Karpas-422 (cell line): ENCODE measurements around the gene TADA2B. TPM values are rescaled to one million over a fixed set of nuclear protein-coding genes. Genes with fewer than 3 reads are reported as not detected.

Source experiments
- DNase-seq: peaks from one replicate; pipeline ENCODE4 v3.0.0-alpha.2; 2015
- H2AFZ ChIP-seq: fragments of 200-600 bp; sonication (generic); 2 replicates; pipeline ENCODE4 v1.6.1; 2014; ENCODE audit warnings: antibody characterized with exemption, low read length, mixed read lengths
- H3K27ac ChIP-seq: fragments of 200-600 bp; sonication (generic); 2 replicates; pipeline ENCODE4 v1.5.1; 2014; ENCODE audit warnings: mild to moderate bottlenecking, low read length, moderate library complexity
- H3K27me3 ChIP-seq: fragments of 200-600 bp; sonication (generic); 2 replicates; pipeline ENCODE4 v1.6.1; 2014; ENCODE audit warnings: low read length, mixed read lengths
- H3K36me3 ChIP-seq: fragments of 200-600 bp; sonication (generic); 2 replicates; pipeline ENCODE4 v1.6.1; 2014; ENCODE audit warnings: low read length, mixed read lengths; ENCODE audit not compliant: insufficient read depth
- H3K4me1 ChIP-seq: fragments of 200-600 bp; sonication (generic); 2 replicates; pipeline ENCODE4 v1.6.1; 2014; ENCODE audit warnings: mild to moderate bottlenecking, low read length, mixed read lengths
- H3K4me2 ChIP-seq: fragments of 200-600 bp; sonication (generic); 2 replicates; pipeline ENCODE4 v1.6.1; 2014; ENCODE audit warnings: low read length, low read depth, mild to moderate bottlenecking; ENCODE audit not compliant: poor library complexity, severe bottlenecking
- H3K4me3 ChIP-seq: fragments of 200-600 bp; sonication (generic); 2 replicates; pipeline ENCODE4 v1.5.1; 2014; ENCODE audit warnings: mild to moderate bottlenecking, antibody characterized with exemption, low read length, mixed read lengths
- H3K79me2 ChIP-seq: fragments of 200-600 bp; sonication (generic); 2 replicates; pipeline ENCODE4 v1.6.1; 2014; ENCODE audit warnings: mild to moderate bottlenecking, low read length, mixed read lengths
- H3K9ac ChIP-seq: fragments of 200-600 bp; sonication (generic); 2 replicates; pipeline ENCODE4 v1.6.0; 2014; ENCODE audit warnings: low read length
- H3K9me2 ChIP-seq: fragments of 200-600 bp; sonication (generic), shearing (Covaris generic); replicated peaks from 2 replicates; pipeline ENCODE4 v1.6.0; 2014; ENCODE audit warnings: mild to moderate bottlenecking, low read length, moderate library complexity; ENCODE audit not compliant: insufficient read depth
- H3K9me3 ChIP-seq: fragments of 300-700, 200-600 bp; sonication (generic); 2 replicates; pipeline ENCODE4 v1.6.1; 2014; ENCODE audit warnings: low read length, mixed read lengths
- H4K20me1 ChIP-seq: fragments of 200-600 bp; sonication (generic); 2 replicates; pipeline ENCODE4 v1.6.1; 2014; ENCODE audit warnings: mild to moderate bottlenecking, antibody characterized with exemption, low read length, low read depth; ENCODE audit not compliant: insufficient read depth
- total RNA-seq: library from RNA; depleted of rRNA; stranded (reverse); fragments of >200 nt; shearing (Covaris generic); gene quantifications from 2 replicates; pipeline ENCODE4 v1.2.3, GENCODE V29; 2014; ENCODE audit warnings: low replicate concordance

TADA2B gene
- total RNA-seq, 1 experiment from 2014 or later = 12.8 TPM

- Histone ChIP-seq H3K27me3 (no peaks in the 10 kb centered on the region), H3K9me2 (no peaks in the 10 kb centered on the region), H3K36me3 (peaks cover 13% of the 10 kb centered on the region; the same call in 1 of the 2 replicates), H2AFZ (no peak overlapping the region), H3K4me2 (no peak overlapping the region), H3K4me1 (no peaks in the 10 kb centered on the region), H3K79me2 (0 out of 2 replicates have a peak, but pooled peaks cover 7% of the 10 kb centered on the region), H3K9ac (no peak overlapping the region), H4K20me1 (no peaks in the 10 kb centered on the region), H3K27ac (no peak overlapping the region), H3K9me3 (no peaks in the 10 kb centered on the region), H3K4me3 (no peak overlapping the region)
- DNase-seq = no peak
These were observed 39.3 kb upstream of the TADA2B start for GRCh38 chr4:7003879-7004240.

DNA sequence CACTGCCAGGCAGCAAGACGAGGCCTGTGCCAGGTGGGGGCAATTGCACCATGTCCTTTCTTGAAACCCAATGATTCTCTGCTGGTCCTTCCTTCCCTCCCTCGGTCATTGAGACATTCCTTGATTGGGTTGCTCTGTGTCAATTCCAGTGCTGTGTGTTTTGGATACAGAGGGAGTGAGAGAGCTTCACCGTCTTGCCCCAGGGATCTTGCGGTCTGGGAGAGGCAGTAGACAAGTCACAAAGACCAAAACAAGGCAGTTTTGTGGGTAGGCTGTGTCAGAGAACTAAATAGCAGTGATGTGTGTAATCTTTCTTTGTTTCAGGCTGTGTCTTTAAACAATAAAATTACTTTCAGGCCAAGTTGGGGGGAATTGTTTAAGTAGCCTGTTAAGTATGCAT is 38.8 kb upstream of the TADA2B start:
- H3K4me3 ChIP-seq = no peak overlapping the region
- DNase-seq = no peak
- H3K4me2 ChIP-seq = no peak overlapping the region
- H4K20me1 ChIP-seq = no peaks in the 10 kb centered on the region
- H3K4me1 ChIP-seq = no peaks in the 10 kb centered on the region
- no peaks in the 10 kb centered on the region for H3K27me3 ChIP-seq
- no peak overlapping the region for H3K9ac ChIP-seq
- 0 out of 2 replicates have a peak, but pooled peaks cover 7% of the 10 kb centered on the region for H3K79me2 ChIP-seq
- H2AFZ ChIP-seq = no peak overlapping the region
- H3K27ac ChIP-seq = no peak overlapping the region
- no peaks in the 10 kb centered on the region for H3K9me2 ChIP-seq
- H3K9me3 ChIP-seq = no peaks in the 10 kb centered on the region
- peaks cover 9% of the 10 kb centered on the region; the same call in 1 of the 2 replicates for H3K36me3 ChIP-seq

- DNase-seq = no peak
- no peaks in the 10 kb centered on the region for H3K9me3 ChIP-seq
- H3K27ac ChIP-seq = no peak overlapping the region
These were observed 37.6 kb upstream of the TADA2B start for GRCh38 chr4:7005571-7005970.

GRCh38 chr4:7006411-7006810 is 36.8 kb upstream of the TADA2B start:
- no peaks in the 10 kb centered on the region for H3K4me1 ChIP-seq
- H3K4me3 ChIP-seq = no peak overlapping the region
- H3K27ac ChIP-seq = no peak overlapping the region
- DNase-seq = no peak
- H4K20me1 ChIP-seq = no peaks in the 10 kb centered on the region
- no peak overlapping the region for H3K4me2 ChIP-seq
- H2AFZ ChIP-seq = no peak overlapping the region
- H3K36me3 ChIP-seq = peaks cover 3% of the 10 kb centered on the region; the same call in 1 of the 2 replicates
- no peaks in the 10 kb centered on the region for H3K27me3 ChIP-seq
- H3K9me2 ChIP-seq = no peaks in the 10 kb centered on the region
- H3K9ac ChIP-seq = no peak overlapping the region
- H3K79me2 ChIP-seq = 0 out of 2 replicates have a peak, but pooled peaks cover 7% of the 10 kb centered on the region
- H3K9me3 ChIP-seq = no peaks in the 10 kb centered on the region

More at GRCh38 chr4:7005571-7005970, 37.6 kb upstream of the TADA2B start:
- no peaks in the 10 kb centered on the region for H3K4me1 ChIP-seq
- H3K27me3 ChIP-seq = no peaks in the 10 kb centered on the region
- no peak overlapping the region for H3K9ac ChIP-seq
- peaks cover 8% of the 10 kb centered on the region; the same call in 1 of the 2 replicates for H3K36me3 ChIP-seq
- no peaks in the 10 kb centered on the region for H4K20me1 ChIP-seq
- no peak overlapping the region for H3K4me2 ChIP-seq
- H3K9me2 ChIP-seq = no peaks in the 10 kb centered on the region
- no peak overlapping the region for H2AFZ ChIP-seq
- 0 out of 2 replicates have a peak, but pooled peaks cover 7% of the 10 kb centered on the region for H3K79me2 ChIP-seq
- no peak overlapping the region for H3K4me3 ChIP-seq

GRCh38 chr4:7007142-7007907 is 35.8 kb upstream of the TADA2B start:
- DNase-seq = no peak
- Histone ChIP-seq H4K20me1 (no peaks in the 10 kb centered on the region), H3K27ac (no peak overlapping the region), H3K4me1 (no peaks in the 10 kb centered on the region), H3K9ac (no peak overlapping the region), H3K79me2 (0 out of 2 replicates have a peak, but pooled peaks cover 4% of the 10 kb centered on the region), H3K27me3 (no peaks in the 10 kb centered on the region), H3K36me3 (peaks cover under 1% of the 10 kb centered on the region; the same call in 1 of the 2 replicates), H3K9me2 (no peaks in the 10 kb centered on the region), H3K4me2 (no peak overlapping the region), H3K9me3 (no peaks in the 10 kb centered on the region), H3K4me3 (no peak overlapping the region), H2AFZ (no peak overlapping the region)

DNA sequence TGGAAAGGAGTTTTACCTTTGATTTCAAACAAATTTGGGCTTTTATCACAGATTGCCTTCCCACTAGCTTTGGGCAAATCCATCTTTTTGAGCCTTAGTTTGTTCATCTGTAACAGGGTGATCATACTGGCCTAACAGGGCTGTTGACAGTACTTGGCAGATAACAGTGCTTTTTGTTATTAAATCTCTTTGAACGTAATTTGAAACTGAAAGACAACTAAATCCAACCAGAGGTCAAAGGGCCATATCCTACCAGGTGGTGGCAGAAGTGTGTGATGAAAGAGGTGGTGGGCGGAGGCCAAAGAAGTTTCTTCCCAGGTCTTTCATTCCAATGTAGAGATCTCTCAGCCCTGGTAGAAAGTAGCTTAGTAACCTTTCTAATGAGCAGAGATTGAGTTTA is 35.2 kb upstream of the TADA2B start:
- no peaks in the 10 kb centered on the region for H3K9me3 ChIP-seq
- no peak overlapping the region for H3K4me2 ChIP-seq
- DNase-seq = no peak
- H3K9me2 ChIP-seq = no peaks in the 10 kb centered on the region
- H3K79me2 ChIP-seq = 0 out of 2 replicates have a peak, but pooled peaks cover 2% of the 10 kb centered on the region
- H3K27ac ChIP-seq = no peak overlapping the region
- H2AFZ ChIP-seq = no peak overlapping the region
- no peak overlapping the region for H3K9ac ChIP-seq
- H3K4me1 ChIP-seq = peaks cover under 1% of the 10 kb centered on the region; the same call in 1 of the 2 replicates
- H3K4me3 ChIP-seq = no peak overlapping the region
- no peaks in the 10 kb centered on the region for H3K36me3 ChIP-seq
- no peaks in the 10 kb centered on the region for H4K20me1 ChIP-seq
- H3K27me3 ChIP-seq = no peaks in the 10 kb centered on the region

DNA sequence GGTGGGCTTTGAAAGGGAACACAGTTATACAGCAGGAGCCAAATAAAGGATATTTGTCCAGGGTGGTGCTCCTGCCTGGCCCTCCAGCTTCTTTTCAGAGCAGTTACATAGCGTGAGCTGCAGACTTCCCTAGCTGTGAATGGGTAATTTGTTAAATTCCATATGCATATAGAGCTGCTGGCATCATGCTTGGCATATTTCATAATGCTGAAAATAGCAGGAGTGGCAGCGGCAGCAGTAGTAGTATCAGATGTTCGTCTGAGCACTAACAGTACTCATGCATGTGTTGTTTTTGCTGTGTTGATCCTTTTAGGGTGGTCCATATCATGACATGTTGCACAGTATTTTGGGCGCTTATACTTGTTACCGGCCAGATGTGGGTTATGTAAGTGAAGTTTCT is 33.6 kb upstream of the TADA2B start:
- H2AFZ ChIP-seq = no peak overlapping the region
- H3K4me2 ChIP-seq = no peak overlapping the region
- no peaks in the 10 kb centered on the region for H3K79me2 ChIP-seq
- no peak overlapping the region for H3K27ac ChIP-seq
- peaks cover 16% of the 10 kb centered on the region for H3K4me1 ChIP-seq
- no peaks in the 10 kb centered on the region for H3K9me2 ChIP-seq
- no peaks in the 10 kb centered on the region for H3K9me3 ChIP-seq
- no peaks in the 10 kb centered on the region for H4K20me1 ChIP-seq
- no peaks in the 10 kb centered on the region for H3K27me3 ChIP-seq
- H3K36me3 ChIP-seq = peaks cover 9% of the 10 kb centered on the region; the same call in 1 of the 2 replicates
- no peak for DNase-seq
- H3K4me3 ChIP-seq = no peak overlapping the region
- H3K9ac ChIP-seq = no peak overlapping the region

DNA sequence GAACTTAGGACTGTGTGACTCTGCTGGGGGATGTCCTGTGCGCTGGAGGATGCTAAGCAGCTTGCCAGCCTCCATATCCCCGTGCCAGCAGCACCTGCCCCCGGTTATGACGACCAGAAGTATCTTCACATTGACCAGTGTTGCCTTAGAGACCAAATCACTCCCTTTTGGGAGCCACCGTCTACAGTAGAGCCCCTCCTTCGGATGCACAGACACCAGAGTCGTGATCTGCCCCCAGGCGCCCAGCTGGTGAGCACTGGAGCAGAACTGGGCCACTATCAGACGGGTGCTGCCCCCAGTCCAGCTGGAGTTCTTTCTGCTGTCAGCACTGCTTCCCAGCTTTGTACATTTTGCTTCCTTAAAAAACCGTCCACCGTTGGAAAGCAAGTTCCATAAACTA is 30.0 kb upstream of the TADA2B start:
- no peaks in the 10 kb centered on the region for H3K9me2 ChIP-seq
- no peaks in the 10 kb centered on the region for H3K27me3 ChIP-seq
- peaks cover 16% of the 10 kb centered on the region for H3K4me1 ChIP-seq
- H3K9me3 ChIP-seq = no peaks in the 10 kb centered on the region
- no peak overlapping the region for H3K27ac ChIP-seq
- no peak overlapping the region for H3K4me3 ChIP-seq
- H3K9ac ChIP-seq = no peak overlapping the region
- no peaks in the 10 kb centered on the region for H4K20me1 ChIP-seq
- H3K4me2 ChIP-seq = no peak overlapping the region
- no peak overlapping the region for H2AFZ ChIP-seq
- no peak for DNase-seq
- H3K36me3 ChIP-seq = peaks cover 12% of the 10 kb centered on the region; the same call in 1 of the 2 replicates
- no peaks in the 10 kb centered on the region for H3K79me2 ChIP-seq
